ENCODE results near the gene SGMS1.
"Not testable (repeated sequence)": the region's sequence is repeated elsewhere in the genome, so short reads cannot be mapped to it uniquely, and the experiment has no call there.

SGMS1 gene

GRCh38 chr10:50367732-50368131 lies 256.0 kb downstream of the SGMS1 start:
- Histone ChIP-seq H2BK120ac (ENCODE audit: low read depth, low read length) (no peak overlapping the region), H2BK15ac (ENCODE audit: low read length) (no peak overlapping the region), H2AK5ac (ENCODE audit: low read depth, low read length) (no peak overlapping the region), H2BK12ac (ENCODE audit: low read length) (no peak overlapping the region), H3K36me3 (replicated peaks in 1 of 2; ENCODE audit: control insufficient read depth in 2 of 2, insufficient read depth in 2 of 2, low read length in 2 of 2) (no peaks in the 10 kb centered on the region), H3K4me3 (ENCODE audit: low read length in 2 of 2) (no peak overlapping the region), H3K79me1 (ENCODE audit: low read depth, low read length) (no peaks in the 10 kb centered on the region), H4K91ac (ENCODE audit: low read depth, low read length, poor library complexity) (no peak overlapping the region), H3K9ac (ENCODE audit: low read depth, low read length, poor library complexity) (no peak overlapping the region), H2BK5ac (ENCODE audit: low read length) (no peak overlapping the region), H3K27ac (replicated peaks; ENCODE audit: low read length) (no peak overlapping the region), H3K4ac (ENCODE audit: low read length) (no peak overlapping the region), H3K14ac (ENCODE audit: low read length) (no peak overlapping the region), H4K8ac (ENCODE audit: low read depth, low read length) (no peak overlapping the region), H3K4me1 (ENCODE audit: control insufficient read depth in 2 of 2, insufficient read depth in 1 of 2, low read depth in 1 of 2, low read length in 2 of 2) (no peaks in the 10 kb centered on the region), H2AFZ (ENCODE audit: low read length) (no peak overlapping the region), H3K4me2 (ENCODE audit: insufficient read depth, low read length, poor library complexity, severe bottlenecking) (no peak overlapping the region), H3K9me3 (replicated peaks in 1 of 2; ENCODE audit: control insufficient read depth in 2 of 2, insufficient read depth in 1 of 2, low read depth in 1 of 2, low read length in 2 of 2) (no peaks in the 10 kb centered on the region), H3K23ac (ENCODE audit: low read depth, low read length, poor library complexity) (no peak overlapping the region), H3K18ac (ENCODE audit: low read length) (no peak overlapping the region), H3K27me3 (ENCODE audit: control insufficient read depth in 3 of 3, insufficient read depth in 3 of 3, low read depth in 1 of 3, low read length in 3 of 3) (no peaks in the 10 kb centered on the region)
- no CpG with 5 or more reads among the region's 1 CpG for WGBS, 2 donors (ENCODE audit: extremely low coverage in 2 of 2, insufficient read length in 2 of 2, insufficient replicate concordance in 1 of 2)
- no peak for DNase-seq (ENCODE audit: low spot score)

- H4K91ac ChIP-seq (ENCODE audit: low read depth, low read length, poor library complexity); H3K4ac ChIP-seq (ENCODE audit: low read length); H2BK12ac ChIP-seq (ENCODE audit: low read length); H3K23ac ChIP-seq (ENCODE audit: low read depth, low read length, poor library complexity); H3K27ac ChIP-seq (replicated peaks; ENCODE audit: low read length); H3K36me3 ChIP-seq (replicated peaks in 1 of 2; ENCODE audit: control insufficient read depth in 2 of 2, insufficient read depth in 2 of 2, low read length in 2 of 2); DNase-seq (ENCODE audit: low spot score); H3K14ac ChIP-seq (ENCODE audit: low read length); H4K8ac ChIP-seq (ENCODE audit: low read depth, low read length); H2BK120ac ChIP-seq (ENCODE audit: low read depth, low read length); H2BK15ac ChIP-seq (ENCODE audit: low read length); H3K4me2 ChIP-seq (ENCODE audit: insufficient read depth, low read length, poor library complexity, severe bottlenecking); H3K4me1 ChIP-seq (ENCODE audit: control insufficient read depth in 2 of 2, insufficient read depth in 1 of 2, low read depth in 1 of 2, low read length in 2 of 2); H2AFZ ChIP-seq (ENCODE audit: low read length); H2AK5ac ChIP-seq (ENCODE audit: low read depth, low read length); H2BK5ac ChIP-seq (ENCODE audit: low read length); H3K79me1 ChIP-seq (ENCODE audit: low read depth, low read length); H3K4me3 ChIP-seq (ENCODE audit: low read length in 2 of 2); H3K9ac ChIP-seq (ENCODE audit: low read depth, low read length, poor library complexity); H3K27me3 ChIP-seq (ENCODE audit: control insufficient read depth in 3 of 3, insufficient read depth in 3 of 3, low read depth in 1 of 3, low read length in 3 of 3); H3K9me3 ChIP-seq (replicated peaks in 1 of 2; ENCODE audit: control insufficient read depth in 2 of 2, insufficient read depth in 1 of 2, low read depth in 1 of 2, low read length in 2 of 2); H3K18ac ChIP-seq (ENCODE audit: low read length): not testable (repeated sequence)
- WGBS, 2 donors (ENCODE audit: extremely low coverage in 2 of 2, insufficient read length in 2 of 2, insufficient replicate concordance in 1 of 2): no CpG with 5 or more reads among the region's 4 CpGs
Observed at GRCh38 chr10:50366421-50366820, 257.3 kb downstream of the SGMS1 start.

- not testable (repeated sequence) for H3K27me3 ChIP-seq (ENCODE audit: control insufficient read depth in 3 of 3, insufficient read depth in 3 of 3, low read depth in 1 of 3, low read length in 3 of 3); H3K79me1 ChIP-seq (ENCODE audit: low read depth, low read length); H3K4ac ChIP-seq (ENCODE audit: low read length); H2AK5ac ChIP-seq (ENCODE audit: low read depth, low read length); H4K8ac ChIP-seq (ENCODE audit: low read depth, low read length); H3K4me3 ChIP-seq (ENCODE audit: low read length in 2 of 2); H3K4me1 ChIP-seq (ENCODE audit: control insufficient read depth in 2 of 2, insufficient read depth in 1 of 2, low read depth in 1 of 2, low read length in 2 of 2); H2AFZ ChIP-seq (ENCODE audit: low read length); H2BK15ac ChIP-seq (ENCODE audit: low read length); H2BK120ac ChIP-seq (ENCODE audit: low read depth, low read length); H2BK5ac ChIP-seq (ENCODE audit: low read length); H3K9me3 ChIP-seq (replicated peaks in 1 of 2; ENCODE audit: control insufficient read depth in 2 of 2, insufficient read depth in 1 of 2, low read depth in 1 of 2, low read length in 2 of 2); H3K4me2 ChIP-seq (ENCODE audit: insufficient read depth, low read length, poor library complexity, severe bottlenecking); H3K36me3 ChIP-seq (replicated peaks in 1 of 2; ENCODE audit: control insufficient read depth in 2 of 2, insufficient read depth in 2 of 2, low read length in 2 of 2); H3K9ac ChIP-seq (ENCODE audit: low read depth, low read length, poor library complexity); H3K27ac ChIP-seq (replicated peaks; ENCODE audit: low read length); DNase-seq (ENCODE audit: low spot score); H3K18ac ChIP-seq (ENCODE audit: low read length); H2BK12ac ChIP-seq (ENCODE audit: low read length); H4K91ac ChIP-seq (ENCODE audit: low read depth, low read length, poor library complexity); H3K14ac ChIP-seq (ENCODE audit: low read length); H3K23ac ChIP-seq (ENCODE audit: low read depth, low read length, poor library complexity)
- no CpG with 5 or more reads among the region's 3 CpGs for WGBS, 2 donors (ENCODE audit: extremely low coverage in 2 of 2, insufficient read length in 2 of 2, insufficient replicate concordance in 1 of 2)
Observed at GRCh38 chr10:50364730-50365129, 259.0 kb downstream of the SGMS1 start.

GRCh38 chr10:50362547-50363125 lies 261.1 kb downstream of the SGMS1 start:
- Histone ChIP-seq H3K36me3 (replicated peaks in 1 of 2; ENCODE audit: control insufficient read depth in 2 of 2, insufficient read depth in 2 of 2, low read length in 2 of 2) (no peaks in the 10 kb centered on the region), H3K27me3 (ENCODE audit: control insufficient read depth in 3 of 3, insufficient read depth in 3 of 3, low read depth in 1 of 3, low read length in 3 of 3) (no peaks in the 10 kb centered on the region), H3K14ac (ENCODE audit: low read length) (no peak overlapping the region), H2AK5ac (ENCODE audit: low read depth, low read length) (no peak overlapping the region), H2AFZ (ENCODE audit: low read length) (no peak overlapping the region), H3K23ac (ENCODE audit: low read depth, low read length, poor library complexity) (no peak overlapping the region), H2BK12ac (ENCODE audit: low read length) (no peak overlapping the region), H3K9me3 (replicated peaks in 1 of 2; ENCODE audit: control insufficient read depth in 2 of 2, insufficient read depth in 1 of 2, low read depth in 1 of 2, low read length in 2 of 2) (no peaks in the 10 kb centered on the region), H2BK5ac (ENCODE audit: low read length) (no peak overlapping the region), H3K4me2 (ENCODE audit: insufficient read depth, low read length, poor library complexity, severe bottlenecking) (no peak overlapping the region), H2BK15ac (ENCODE audit: low read length) (no peak overlapping the region), H3K4me1 (ENCODE audit: control insufficient read depth in 2 of 2, insufficient read depth in 1 of 2, low read depth in 1 of 2, low read length in 2 of 2) (no peaks in the 10 kb centered on the region), H3K4me3 (ENCODE audit: low read length in 2 of 2) (no peak overlapping the region), H2BK120ac (ENCODE audit: low read depth, low read length) (no peak overlapping the region), H4K91ac (ENCODE audit: low read depth, low read length, poor library complexity) (no peak overlapping the region), H3K79me1 (ENCODE audit: low read depth, low read length) (no peaks in the 10 kb centered on the region), H3K9ac (ENCODE audit: low read depth, low read length, poor library complexity) (no peak overlapping the region), H3K18ac (ENCODE audit: low read length) (no peak overlapping the region), H3K4ac (ENCODE audit: low read length) (no peak overlapping the region), H3K27ac (replicated peaks; ENCODE audit: low read length) (no peak overlapping the region), H4K8ac (ENCODE audit: low read depth, low read length) (no peak overlapping the region)
- WGBS, 2 donors (ENCODE audit: extremely low coverage in 2 of 2, insufficient read length in 2 of 2, insufficient replicate concordance in 1 of 2): no CpG with 5 or more reads among the region's 2 CpGs
- DNase-seq (ENCODE audit: low spot score): no peak
